Stimulated activated CD4-positive, alpha-beta T cell treated with anti-CD3 and anti-CD28 coated beads, TNF-alpha, amount 100 ng/mL, for 4 hours (primary cell): ENCODE data around the gene LYZL2.
"Not testable (repeated sequence)": the region's sequence is repeated elsewhere in the genome, so short reads cannot be mapped to it uniquely, and the experiment has no call there.

Source experiments
- DNase-seq, 3 experiments: peaks; one replicate each; pipeline ENCODE4 v3.0.0-alpha.2; 2020; ENCODE audit warnings: low read depth in 3 of 3

The LYZL2 gene

GRCh38 chr10:30594077-30594476 lies 35.5 kb downstream of the LYZL2 start:
- no peak for DNase-seq

DNA sequence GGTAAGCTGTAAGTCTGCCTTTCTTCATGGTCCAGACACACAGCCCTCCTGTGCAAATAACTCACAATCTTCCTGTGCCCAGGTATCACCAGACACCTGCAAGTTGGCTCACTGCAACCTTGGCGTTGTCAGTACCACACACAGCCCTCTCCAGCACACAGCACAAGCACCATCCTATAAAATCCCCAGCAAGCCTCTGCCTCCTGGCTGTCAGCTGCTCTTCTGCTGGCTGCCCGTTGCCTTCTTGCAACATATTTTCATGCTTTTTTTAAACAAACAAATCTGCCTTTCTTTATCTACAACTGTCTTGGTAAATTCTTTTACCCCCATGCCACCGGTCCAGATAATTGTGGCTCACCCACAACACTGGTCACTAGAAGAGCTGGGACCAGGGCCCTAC lies 36.8 kb downstream of the LYZL2 start:
- not testable (repeated sequence) for DNase-seq

DNA sequence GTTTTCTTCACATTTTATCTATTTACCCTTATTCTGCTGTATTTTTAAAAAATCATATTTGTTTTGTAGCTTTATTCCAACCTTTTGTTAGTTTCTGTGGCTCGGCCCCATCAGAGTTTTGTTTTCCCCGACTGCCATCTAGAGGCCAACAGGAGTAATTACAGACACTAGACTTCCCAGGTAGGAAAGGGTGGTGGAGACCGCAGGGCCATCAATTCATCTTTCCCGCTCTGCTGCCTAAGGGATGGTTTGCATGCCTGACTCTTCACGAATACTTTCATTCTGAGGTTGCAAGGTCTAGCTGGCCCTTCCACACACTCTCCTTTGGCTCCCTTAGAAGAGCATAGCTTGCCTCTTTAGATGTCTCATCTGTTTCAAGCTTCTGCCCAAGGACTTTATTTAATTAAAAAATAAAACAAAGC lies 38.3 kb downstream of the LYZL2 start:
- DNase-seq: peak in 2 of 3 experiments; percentile 2 to 25

DNA sequence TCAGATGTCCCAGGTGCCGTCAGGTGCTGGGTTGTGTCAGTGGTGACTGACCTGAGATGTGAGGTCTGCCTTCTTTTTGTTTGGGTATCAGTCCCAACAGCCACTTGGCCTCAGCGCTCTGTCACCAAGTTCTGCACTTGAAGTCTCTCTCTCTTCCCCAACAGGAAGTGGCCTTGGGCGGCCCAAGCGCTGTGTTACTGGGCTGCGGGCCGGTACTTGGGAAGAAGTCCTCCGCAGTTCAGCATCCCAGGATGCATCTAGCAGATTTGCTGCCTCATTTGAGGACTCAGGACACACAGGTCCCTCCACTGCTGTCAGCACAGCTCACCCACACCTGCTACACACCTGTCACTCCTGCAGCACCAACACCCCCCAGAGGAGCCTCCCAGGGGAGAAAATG lies 40.1 kb downstream of the LYZL2 start:
- DNase-seq: no peak

- no peak for DNase-seq
Observed at GRCh38 chr10:30587522-30588031, 42.0 kb downstream of the LYZL2 start.

DNA sequence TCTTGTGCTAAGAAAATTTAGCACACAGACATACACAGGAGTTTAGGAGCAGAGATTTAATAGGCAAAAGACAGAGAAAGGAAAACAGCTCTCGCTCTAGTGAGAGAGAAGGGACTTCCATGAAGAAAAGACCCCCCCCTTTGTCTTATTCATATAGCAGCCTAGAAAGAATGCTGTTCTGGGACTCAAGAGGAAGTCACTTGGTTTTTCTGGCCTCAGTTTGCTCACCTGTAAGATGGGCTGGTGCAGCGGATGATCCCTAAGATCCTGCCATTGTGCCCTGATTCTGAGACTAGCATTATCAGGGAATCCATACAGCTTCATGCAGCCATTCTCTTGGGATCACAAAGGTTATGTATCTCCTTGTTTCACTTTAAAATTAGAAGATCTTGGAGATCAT lies 42.7 kb downstream of the LYZL2 start:
- no peak for DNase-seq

GRCh38 chr10:30583778-30584415 lies 45.7 kb downstream of the LYZL2 start:
- no peak for DNase-seq

DNA sequence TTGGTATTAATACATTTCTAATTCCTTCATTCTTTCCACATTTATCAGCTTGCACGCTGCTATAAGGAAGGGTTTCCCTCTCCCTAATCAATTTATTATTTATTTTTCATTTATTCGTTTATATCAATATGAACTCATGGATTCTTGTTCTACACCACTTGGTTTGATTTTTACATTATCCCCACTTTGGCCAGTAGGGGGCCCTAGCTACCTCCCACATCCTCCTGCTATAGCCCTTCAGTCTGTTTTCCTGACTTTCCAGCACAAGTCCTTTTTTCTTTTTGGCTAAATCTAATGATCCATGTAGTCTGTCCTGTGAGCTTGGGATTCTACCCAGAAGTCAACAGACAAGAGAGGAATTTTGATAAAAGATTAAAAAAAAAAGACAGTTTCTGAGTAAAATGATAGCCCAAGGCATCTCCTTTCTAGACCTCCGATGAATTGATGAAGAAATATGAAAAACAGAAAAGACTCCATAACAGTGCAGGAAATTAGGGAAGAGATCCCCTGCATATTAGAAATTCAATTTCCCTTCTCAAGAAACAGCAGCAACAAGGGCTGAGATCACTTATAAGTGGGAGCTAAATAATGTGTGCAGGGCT lies 47.7 kb downstream of the LYZL2 start:
- no peak for DNase-seq

- DNase-seq: no peak
Observed at GRCh38 chr10:30580676-30581075, 48.9 kb downstream of the LYZL2 start.

DNA sequence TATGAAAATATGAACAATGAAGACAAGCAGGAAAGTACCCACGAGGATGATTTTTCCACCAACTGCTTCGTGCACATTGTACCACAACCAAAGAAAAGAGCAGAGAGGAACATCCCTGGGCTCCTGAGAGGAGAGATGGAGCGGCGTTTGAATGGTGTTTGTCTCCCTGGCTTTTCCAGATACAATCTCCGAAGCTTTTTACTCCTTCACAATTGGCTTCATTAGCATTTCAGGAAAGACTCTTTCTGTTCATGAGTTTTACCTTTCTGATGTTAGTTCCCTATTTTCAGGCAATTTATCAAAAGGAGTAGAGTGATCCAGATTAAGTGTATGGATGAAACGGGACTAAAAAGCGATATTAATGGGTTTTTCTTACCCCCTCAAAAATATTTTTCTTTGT lies 49.3 kb downstream of the LYZL2 start:
- no peak for DNase-seq

GRCh38 chr10:30579574-30579973 lies 50.0 kb downstream of the LYZL2 start:
- DNase-seq: no peak

GRCh38 chr10:30577048-30577447 lies 52.5 kb downstream of the LYZL2 start:
- no peak for DNase-seq

GRCh38 chr10:30576641-30577040 lies 52.9 kb downstream of the LYZL2 start:
- no peak for DNase-seq

- no peak for DNase-seq
Observed at GRCh38 chr10:30574432-30574796, 55.1 kb downstream of the LYZL2 start.

GRCh38 chr10:30573721-30574431 lies 55.7 kb downstream of the LYZL2 start:
- no peak for DNase-seq

DNA sequence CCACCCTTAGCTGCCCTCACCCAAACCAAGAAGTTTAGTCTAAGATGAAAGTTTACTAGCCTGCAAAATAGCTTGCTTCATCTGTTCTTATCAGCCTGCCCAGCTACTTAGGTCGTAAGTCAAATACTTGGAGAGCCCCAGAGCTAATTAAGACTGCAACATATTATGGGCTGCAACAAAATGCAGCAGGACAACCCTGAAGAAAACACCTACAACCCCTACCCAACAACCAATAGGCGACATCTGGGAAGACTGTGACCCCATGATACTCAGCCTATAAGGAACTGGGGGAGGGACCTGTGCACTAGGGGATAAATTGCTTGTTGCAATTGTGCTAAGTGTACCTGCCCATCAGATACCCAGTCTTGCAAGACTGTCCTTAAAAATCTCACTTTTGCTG lies 64.1 kb downstream of the LYZL2 start:
- DNase-seq: no peak

DNA sequence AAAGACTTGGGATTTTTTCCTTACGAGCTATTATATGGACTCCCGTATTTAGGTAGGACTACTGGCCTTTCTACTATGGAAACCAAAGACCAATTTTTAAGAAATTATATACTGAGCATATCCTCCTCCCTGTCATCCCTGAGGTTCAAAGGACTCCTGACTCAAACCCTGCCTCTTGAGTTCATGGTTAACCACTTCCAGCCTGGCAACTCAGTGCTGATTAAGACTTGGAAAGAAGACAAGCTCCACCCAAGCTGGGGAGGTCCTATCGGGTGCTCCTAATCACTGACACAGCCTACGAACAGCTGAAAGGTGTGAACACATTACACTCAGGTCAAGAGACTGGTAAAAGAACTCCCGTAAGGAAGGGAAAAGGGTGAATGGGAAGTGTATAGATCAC lies 66.8 kb downstream of the LYZL2 start:
- no peak for DNase-seq
